Prostate gland (tissue), 2 donors: ENCODE results near the gene UCHL5.

ENCODE experiments used
- POLR2A ChIP-seq: fragments of 450-650 bp; IDR thresholded peaks from one replicate; pipeline ENCODE4 v1.6.1; 2016; ENCODE audit warnings: antibody characterized with exemption, mild to moderate bottlenecking
- TF ChIP-seq, protein P1 (sequence below), 4 experiments: fragments of 200-600 bp in 2 of 4; fragments of 450-650 bp in 2 of 4; sonication (generic) in 2 of 4; IDR thresholded peaks; 1 replicate in 3 of 4; 2 replicates in 1 of 4; pipeline ENCODE4 v1.5.1; 2016 to 2019; ENCODE audit warnings: antibody characterized with exemption in 4 of 4, mild to moderate bottlenecking in 2 of 4, moderate library complexity in 2 of 4

DNA sequence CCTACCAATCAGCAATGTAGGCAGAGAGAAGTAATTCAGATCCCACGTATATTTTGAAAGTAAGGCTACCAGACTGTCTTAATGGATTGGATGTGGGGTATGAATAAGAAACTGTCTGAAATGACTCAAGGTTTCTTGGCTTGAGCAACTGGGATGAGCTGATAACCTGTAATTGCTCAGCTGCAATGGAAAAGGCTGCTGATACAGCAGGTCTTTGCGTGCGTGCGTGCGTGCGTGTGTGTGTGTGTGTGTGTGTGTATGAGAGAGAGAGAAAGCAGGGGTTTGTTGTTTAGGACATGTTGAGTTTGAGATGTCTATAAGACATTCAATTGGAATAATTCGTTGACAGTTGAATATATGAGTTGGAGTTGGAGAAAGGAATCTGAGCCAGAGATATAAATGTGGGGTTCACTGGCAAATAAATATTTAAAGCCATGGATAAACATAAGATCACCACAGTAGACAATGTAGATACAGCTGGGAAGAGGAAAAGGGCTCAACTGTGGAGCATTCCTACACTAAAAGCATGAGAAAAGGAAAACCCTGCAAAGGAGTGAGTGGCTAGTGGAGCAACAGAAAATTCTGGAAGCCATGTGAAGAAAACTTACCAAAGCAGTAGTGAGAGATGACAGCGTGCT, 72.9 kb downstream of the UCHL5 start:
- TF ChIP-seq, protein P1, sequence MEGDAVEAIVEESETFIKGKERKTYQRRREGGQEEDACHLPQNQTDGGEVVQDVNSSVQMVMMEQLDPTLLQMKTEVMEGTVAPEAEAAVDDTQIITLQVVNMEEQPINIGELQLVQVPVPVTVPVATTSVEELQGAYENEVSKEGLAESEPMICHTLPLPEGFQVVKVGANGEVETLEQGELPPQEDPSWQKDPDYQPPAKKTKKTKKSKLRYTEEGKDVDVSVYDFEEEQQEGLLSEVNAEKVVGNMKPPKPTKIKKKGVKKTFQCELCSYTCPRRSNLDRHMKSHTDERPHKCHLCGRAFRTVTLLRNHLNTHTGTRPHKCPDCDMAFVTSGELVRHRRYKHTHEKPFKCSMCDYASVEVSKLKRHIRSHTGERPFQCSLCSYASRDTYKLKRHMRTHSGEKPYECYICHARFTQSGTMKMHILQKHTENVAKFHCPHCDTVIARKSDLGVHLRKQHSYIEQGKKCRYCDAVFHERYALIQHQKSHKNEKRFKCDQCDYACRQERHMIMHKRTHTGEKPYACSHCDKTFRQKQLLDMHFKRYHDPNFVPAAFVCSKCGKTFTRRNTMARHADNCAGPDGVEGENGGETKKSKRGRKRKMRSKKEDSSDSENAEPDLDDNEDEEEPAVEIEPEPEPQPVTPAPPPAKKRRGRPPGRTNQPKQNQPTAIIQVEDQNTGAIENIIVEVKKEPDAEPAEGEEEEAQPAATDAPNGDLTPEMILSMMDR (IDR thresholded peaks at IDR 0.05) = no peak
- TF ChIP-seq POLR2A = no peak
